ENCODE data around the gene CDH19. TPM values are rescaled to one million over a fixed set of nuclear protein-coding genes. Genes with fewer than 3 reads are reported as not detected.

Gene CDH19
- total RNA-seq, 1 donor from 2014 or later, result 13.0 TPM

DNA sequence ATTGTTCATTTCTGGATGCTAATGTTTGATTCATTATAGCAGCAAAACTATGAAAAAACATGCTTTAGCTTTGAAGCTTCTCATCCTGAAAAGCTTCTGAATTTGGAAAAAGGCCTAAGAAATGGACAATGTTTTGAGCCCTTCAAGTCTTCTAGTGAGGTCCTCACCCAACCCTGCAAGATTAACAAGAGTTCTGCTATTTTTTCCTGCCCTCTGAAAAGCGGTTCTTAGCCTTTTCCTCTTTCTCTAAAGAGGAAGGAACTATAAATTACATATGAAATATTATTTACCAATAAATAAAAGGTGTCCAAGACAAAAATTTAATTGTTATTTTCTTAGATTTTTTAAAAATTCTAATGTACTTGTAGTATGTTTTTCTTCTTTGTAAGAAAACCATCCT, 19.9 kb upstream of the CDH19 start:
- TF ChIP-seq, protein P1, sequence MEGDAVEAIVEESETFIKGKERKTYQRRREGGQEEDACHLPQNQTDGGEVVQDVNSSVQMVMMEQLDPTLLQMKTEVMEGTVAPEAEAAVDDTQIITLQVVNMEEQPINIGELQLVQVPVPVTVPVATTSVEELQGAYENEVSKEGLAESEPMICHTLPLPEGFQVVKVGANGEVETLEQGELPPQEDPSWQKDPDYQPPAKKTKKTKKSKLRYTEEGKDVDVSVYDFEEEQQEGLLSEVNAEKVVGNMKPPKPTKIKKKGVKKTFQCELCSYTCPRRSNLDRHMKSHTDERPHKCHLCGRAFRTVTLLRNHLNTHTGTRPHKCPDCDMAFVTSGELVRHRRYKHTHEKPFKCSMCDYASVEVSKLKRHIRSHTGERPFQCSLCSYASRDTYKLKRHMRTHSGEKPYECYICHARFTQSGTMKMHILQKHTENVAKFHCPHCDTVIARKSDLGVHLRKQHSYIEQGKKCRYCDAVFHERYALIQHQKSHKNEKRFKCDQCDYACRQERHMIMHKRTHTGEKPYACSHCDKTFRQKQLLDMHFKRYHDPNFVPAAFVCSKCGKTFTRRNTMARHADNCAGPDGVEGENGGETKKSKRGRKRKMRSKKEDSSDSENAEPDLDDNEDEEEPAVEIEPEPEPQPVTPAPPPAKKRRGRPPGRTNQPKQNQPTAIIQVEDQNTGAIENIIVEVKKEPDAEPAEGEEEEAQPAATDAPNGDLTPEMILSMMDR (IDR thresholded peaks at IDR 0.05; ENCODE audit: borderline replicate concordance), result no peak
- Histone ChIP-seq H3K27me3 (ENCODE audit: low read depth) (no peaks in the 10 kb centered on the region), H3K4me3 (no peak overlapping the region), H3K9me3 (replicated peaks) (peaks cover 21% of the 10 kb centered on the region), H3K27ac (replicated peaks) (no peak overlapping the region), H3K4me1 (no peaks in the 10 kb centered on the region), H3K36me3 (no peaks in the 10 kb centered on the region)
- DNase-seq, result no peak
- intact Hi-C loops (cut with micrococcal nuclease), result no loop called here

DNA sequence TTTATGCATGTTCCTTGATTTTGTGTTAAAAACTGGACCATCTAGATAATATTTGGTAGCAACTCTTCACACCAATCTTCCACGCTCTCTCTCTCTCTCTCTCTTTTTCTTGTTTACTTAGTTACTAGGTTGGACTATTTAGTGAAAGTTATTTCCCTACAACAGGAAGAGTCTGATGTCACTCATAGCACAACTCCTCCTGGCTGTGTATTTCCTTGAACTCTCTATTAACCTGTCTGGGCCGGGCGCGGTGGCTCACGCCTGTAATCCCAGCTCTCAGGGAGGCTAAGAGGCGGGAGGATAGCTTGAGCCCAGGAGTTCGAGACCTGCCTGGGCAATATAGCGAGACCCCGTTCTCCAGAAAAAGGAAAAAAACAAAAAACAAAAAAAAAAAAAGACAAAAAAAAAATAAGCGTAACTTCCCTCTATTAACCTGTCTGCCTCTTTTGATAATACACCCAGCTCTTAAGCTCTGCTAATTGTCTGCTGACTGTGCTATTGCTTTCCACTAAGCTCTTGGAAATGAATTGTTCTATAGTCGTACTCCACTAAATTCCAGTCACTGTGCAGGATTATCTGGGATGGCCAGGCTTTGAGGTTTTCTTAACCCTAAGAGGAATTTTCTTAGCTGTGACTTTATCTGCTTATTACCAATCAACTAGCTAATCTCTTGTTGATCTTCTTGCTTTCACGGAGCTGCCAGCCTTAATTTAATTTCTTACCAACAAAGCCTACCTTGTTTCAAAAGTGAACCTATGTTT, 18.1 kb upstream of the CDH19 start:
- Histone ChIP-seq H3K4me3 (no peak overlapping the region), H3K4me1 (no peaks in the 10 kb centered on the region), H3K27ac (replicated peaks) (no peak overlapping the region), H3K9me3 (replicated peaks) (peaks cover 21% of the 10 kb centered on the region), H3K36me3 (no peaks in the 10 kb centered on the region), H3K27me3 (ENCODE audit: low read depth) (no peaks in the 10 kb centered on the region)
- DNase-seq, result no peak
- TF ChIP-seq, protein P1 (IDR thresholded peaks at IDR 0.05; ENCODE audit: borderline replicate concordance), result no peak
- intact Hi-C loops (cut with micrococcal nuclease), result no loop called here

DNA sequence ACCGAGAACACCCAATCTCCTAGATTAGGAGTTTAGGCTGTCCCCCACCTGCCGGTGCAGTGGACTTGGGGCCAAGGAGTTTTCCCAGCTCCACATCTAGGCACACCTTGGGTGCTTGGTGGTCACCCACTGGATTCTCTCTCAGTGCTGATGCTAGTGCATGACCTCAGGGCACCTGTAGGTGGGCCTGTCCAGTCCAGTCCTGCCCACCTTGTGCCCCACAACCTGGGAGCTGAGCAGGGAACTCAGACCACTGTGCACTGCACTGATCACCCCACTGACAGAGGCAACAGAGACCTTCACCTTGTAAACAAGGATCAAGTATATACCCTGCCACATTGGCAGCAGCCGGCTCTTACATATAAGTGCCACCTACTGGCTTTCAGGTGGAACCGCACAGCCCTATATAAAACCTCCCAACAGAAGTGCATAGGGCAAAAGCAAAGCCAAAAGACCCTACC, 12.7 kb upstream of the CDH19 start:
- no peak overlapping the region for H3K4me3 ChIP-seq
- no peaks in the 10 kb centered on the region for H3K27me3 ChIP-seq (ENCODE audit: low read depth)
- H3K36me3 ChIP-seq, result no peaks in the 10 kb centered on the region

DNA sequence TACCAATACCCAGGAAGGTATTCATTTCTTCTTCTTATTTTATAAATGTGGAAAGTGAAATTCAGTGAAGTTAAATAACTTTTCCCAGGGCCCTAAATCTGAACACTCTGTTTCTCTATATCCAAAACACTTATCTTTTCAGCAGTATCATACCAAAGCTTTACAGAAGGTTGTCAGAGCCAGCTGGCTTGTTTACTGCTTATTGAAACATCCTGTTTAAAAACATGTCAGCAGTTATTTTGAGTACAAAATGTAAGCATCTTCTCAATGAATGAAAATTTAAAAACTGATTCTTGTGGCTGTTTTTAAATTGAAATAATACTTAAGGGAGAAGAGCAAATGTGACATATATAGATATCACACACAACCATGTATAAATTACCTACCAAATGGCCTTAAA, 11.3 kb upstream of the CDH19 start:
- H3K27ac ChIP-seq (replicated peaks), result no peak overlapping the region
- H3K9me3 ChIP-seq (replicated peaks), result peaks cover 11% of the 10 kb centered on the region
- no peak overlapping the region for H3K4me3 ChIP-seq
- TF ChIP-seq, protein P1 (IDR thresholded peaks at IDR 0.05; ENCODE audit: borderline replicate concordance), result no peak
- intact Hi-C loops (cut with micrococcal nuclease), result no loop called here
- no peaks in the 10 kb centered on the region for H3K27me3 ChIP-seq (ENCODE audit: low read depth)
- DNase-seq, result no peak
- no peaks in the 10 kb centered on the region for H3K36me3 ChIP-seq
- H3K4me1 ChIP-seq, result no peaks in the 10 kb centered on the region

More for the DNA sequence above, 12.7 kb upstream of the CDH19 start:
- Histone ChIP-seq H3K9me3 (replicated peaks) (peaks cover 21% of the 10 kb centered on the region), H3K4me1 (no peaks in the 10 kb centered on the region), H3K27ac (replicated peaks) (no peak overlapping the region)
- TF ChIP-seq, protein P1 (IDR thresholded peaks at IDR 0.05; ENCODE audit: borderline replicate concordance), result no peak
- intact Hi-C loops (cut with micrococcal nuclease), result no loop called here
- DNase-seq, result no peak

DNA sequence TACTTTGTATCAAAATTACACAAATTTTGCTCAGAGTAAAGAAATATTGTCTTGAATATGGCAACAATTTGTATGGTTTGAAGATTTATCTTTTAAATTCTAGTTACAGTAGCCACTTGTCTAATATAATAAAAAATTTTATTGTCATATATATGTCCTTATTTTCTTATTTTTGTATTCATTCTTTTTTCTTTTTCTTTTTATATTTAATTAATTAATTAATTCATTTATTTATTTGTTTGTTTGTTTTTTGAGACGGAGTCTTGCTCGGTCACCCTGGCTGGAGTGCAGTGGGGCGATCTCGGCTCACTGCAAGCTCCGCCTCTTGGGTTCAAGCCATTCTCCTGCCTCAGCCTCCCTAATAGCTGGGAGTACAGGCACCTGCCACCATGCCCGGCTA, 3.7 kb upstream of the CDH19 start:
- H3K27ac ChIP-seq (replicated peaks), result no peak overlapping the region
- intact Hi-C loops (cut with micrococcal nuclease), result no loop called here
- DNase-seq, result no peak
- no peaks in the 10 kb centered on the region for H3K4me1 ChIP-seq
- H3K36me3 ChIP-seq, result no peaks in the 10 kb centered on the region
- H3K4me3 ChIP-seq, result no peak overlapping the region
- H3K27me3 ChIP-seq (ENCODE audit: low read depth), result no peaks in the 10 kb centered on the region
- TF ChIP-seq, protein P1 (IDR thresholded peaks at IDR 0.05; ENCODE audit: borderline replicate concordance), result no peak
- H3K9me3 ChIP-seq (replicated peaks), result peaks cover 13% of the 10 kb centered on the region
